SHP77 treated with DMSO at 0.1 percent for 48 hours (cell line): ENCODE results near the gene RNF223.
"Not testable (repeated sequence)": the region's sequence is repeated elsewhere in the genome, so short reads cannot be mapped to it uniquely, and the experiment has no call there.

Experiments used
- DNase-seq: peaks from one replicate; lab custom pipeline; 2025; lab: John Stamatoyannopoulos, UW

The RNF223 gene

DNA sequence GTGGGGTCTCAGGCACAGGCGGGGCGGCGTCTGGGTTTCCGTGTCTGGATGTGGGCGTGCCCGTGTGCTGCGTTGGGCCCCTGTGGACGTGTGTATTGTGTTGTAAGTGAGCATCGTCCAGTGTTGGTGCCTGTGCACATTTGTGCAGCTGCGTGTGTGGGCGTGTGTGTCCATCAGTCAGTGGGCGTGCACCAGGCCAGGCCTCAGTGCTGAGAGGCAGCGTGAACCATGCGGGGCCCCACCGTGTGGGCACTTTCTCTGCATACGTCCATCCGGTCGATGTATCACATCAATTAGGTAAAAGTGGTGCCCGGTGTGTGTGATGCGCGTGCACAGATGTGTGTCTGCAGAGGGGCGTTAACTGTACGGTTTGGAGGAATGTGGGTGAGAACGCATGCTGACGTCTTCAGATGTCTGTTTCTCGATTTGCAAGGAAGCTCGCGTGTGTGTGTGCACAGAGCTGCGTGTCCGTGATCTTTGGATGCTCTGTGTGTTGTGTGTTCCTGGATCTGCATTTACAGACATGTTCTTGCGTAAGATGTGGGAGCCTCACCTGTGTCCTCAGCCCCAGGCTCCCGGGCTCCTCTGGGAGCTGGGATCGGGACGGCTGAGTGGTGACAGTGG, 29.5 kb downstream of the RNF223 start:
- no peak for DNase-seq

- DNase-seq, result no peak
These were observed 30.2 kb downstream of the RNF223 start for GRCh38 chr1:1043921-1044320.

DNA sequence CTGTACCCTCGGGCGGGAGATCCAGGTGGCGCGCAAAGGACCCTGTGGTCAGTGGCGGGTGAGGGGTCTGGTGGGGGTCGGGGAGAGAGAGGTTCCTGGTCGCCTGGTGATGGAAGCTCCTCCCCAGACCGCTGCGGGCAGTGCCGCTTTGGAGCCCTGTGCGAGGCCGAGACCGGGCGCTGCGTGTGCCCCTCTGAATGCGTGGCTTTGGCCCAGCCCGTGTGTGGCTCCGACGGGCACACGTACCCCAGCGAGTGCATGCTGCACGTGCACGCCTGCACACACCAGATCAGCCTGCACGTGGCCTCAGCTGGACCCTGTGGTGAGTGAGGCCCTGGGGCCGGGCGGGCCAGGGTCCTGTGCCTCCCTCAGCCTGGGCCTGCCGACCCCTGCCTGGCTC, 30.7 kb downstream of the RNF223 start:
- DNase-seq, result no peak

DNA sequence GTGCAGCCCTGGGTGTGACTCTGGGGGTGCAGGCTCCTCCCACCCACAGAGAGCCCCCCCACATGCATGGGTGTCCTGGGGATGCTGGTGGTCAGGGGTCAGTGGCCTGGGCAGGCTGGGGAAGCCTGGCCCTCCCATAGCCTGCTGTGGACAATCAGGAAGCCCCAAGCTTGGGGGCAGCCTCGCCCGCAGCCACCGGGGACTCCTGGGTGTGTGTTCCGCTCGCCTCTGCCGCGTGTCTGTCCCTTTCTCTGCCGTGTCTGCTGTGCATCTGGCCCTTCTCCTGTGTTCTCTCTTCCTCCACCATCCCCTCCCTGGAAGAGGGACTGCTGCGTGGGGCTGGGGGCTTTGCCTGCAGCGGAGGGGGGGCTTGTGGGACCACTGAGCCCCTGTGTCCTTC, 31.3 kb downstream of the RNF223 start:
- no peak for DNase-seq

DNA sequence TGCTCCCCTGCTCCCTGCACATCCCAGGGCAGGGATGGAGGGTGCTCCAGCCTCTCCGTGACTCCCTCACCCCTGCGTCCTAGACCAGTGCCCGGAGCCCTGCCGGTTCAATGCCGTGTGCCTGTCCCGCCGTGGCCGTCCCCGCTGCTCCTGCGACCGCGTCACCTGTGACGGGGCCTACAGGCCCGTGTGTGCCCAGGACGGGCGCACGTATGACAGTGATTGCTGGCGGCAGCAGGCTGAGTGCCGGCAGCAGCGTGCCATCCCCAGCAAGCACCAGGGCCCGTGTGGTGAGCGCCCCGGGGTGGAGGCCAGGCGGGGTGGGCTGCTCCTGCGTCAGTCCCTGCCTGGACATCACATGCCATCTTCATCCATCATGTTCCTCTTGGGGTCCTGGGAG, 32.2 kb downstream of the RNF223 start:
- DNase-seq, result no peak

DNA sequence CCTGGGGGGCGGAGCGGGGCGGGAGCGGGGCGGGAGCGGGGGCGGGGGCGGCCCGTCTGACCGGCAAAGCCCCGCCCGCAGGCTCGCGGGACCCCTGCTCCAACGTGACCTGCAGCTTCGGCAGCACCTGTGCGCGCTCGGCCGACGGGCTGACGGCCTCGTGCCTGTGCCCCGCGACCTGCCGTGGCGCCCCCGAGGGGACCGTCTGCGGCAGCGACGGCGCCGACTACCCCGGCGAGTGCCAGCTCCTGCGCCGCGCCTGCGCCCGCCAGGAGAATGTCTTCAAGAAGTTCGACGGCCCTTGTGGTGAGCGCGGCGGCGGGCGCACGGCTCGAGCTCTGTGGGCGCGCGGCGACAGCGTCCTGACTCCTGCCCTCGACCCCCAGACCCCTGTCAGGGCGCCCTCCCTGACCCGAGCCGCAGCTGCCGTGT, 33.0 kb downstream of the RNF223 start:
- no peak for DNase-seq

GRCh38 chr1:1040004-1040991, 33.8 kb downstream of the RNF223 start:
- DNase-seq, result no peak

- DNase-seq, result no peak
These were observed 34.8 kb downstream of the RNF223 start for GRCh38 chr1:1039145-1039910.

DNA sequence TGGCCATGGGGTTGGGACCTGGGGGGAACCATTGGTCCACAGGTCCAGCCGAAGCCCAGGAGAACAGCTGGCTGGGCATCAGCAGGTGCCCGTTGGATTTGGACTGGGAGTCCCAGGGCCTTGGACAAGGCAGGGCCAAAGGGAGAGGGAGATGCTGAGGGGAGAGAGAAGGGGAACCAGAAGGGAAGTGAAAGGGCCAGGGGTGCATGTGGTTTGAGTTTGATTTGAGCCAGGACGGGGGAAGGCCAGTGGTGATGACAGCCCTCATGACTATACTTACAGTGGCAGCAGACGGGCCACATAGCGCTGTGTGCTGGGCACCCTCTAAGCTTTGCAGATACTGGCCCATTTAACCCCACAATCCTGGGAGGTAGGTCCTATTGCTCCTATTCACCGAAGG, 35.4 kb downstream of the RNF223 start:
- DNase-seq, result no peak

- DNase-seq, result no peak
These were observed 36.5 kb downstream of the RNF223 start for GRCh38 chr1:1037366-1038327.

- no peak for DNase-seq
These were observed 38.7 kb downstream of the RNF223 start for GRCh38 chr1:1035291-1035943.

DNA sequence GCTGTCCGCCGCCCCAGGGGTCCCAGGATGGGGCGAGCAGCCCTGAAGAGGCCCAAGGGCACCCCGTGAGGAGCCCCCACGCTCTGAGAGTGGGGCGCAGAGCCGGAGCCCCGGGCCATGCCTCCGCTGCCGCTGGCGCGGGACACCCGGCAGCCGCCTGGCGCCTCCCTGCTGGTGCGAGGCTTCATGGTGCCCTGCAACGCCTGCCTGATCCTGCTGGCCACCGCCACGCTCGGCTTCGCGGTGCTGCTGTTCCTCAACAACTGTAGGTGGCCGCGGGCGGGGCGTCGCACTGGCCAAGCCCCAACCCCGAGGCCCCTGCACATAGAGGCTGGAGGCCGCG, 39.7 kb downstream of the RNF223 start:
- no peak for DNase-seq

DNA sequence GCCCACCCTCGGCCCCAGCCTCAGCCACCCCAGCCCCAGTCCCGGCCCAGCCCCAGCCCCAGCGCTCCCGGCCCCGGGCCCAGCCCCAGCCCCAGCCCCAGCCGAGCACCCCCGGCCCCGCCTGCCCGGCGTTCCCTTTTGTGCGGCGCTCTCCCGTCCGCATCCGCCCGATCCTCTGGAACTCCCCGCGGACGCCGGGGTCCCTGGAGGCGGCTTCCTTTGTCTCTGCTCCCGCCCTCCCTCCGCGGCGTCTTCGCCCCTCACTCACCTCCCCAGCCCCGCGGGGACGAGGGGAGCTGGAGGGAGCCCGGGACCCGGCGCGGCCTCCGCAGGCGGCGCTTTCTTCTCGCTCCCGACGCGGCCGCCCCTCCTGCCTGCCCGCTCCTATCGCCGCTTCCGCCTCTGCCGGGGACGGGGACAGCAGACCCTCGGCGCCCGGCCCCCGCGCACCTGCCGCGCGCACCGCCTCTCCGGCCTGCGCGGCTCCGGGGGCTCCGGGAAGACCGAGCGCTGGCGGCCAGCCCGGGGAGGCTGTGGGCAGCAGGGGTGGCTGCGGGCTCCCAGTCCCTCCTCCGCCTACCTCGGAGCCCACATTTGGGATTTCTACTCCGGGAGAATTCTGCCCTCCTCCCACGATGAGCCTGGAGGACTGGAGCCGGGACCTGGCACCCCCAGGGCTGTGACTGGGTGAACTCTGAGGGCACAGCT, 40.2 kb downstream of the RNF223 start:
- DNase-seq, result no peak

DNA sequence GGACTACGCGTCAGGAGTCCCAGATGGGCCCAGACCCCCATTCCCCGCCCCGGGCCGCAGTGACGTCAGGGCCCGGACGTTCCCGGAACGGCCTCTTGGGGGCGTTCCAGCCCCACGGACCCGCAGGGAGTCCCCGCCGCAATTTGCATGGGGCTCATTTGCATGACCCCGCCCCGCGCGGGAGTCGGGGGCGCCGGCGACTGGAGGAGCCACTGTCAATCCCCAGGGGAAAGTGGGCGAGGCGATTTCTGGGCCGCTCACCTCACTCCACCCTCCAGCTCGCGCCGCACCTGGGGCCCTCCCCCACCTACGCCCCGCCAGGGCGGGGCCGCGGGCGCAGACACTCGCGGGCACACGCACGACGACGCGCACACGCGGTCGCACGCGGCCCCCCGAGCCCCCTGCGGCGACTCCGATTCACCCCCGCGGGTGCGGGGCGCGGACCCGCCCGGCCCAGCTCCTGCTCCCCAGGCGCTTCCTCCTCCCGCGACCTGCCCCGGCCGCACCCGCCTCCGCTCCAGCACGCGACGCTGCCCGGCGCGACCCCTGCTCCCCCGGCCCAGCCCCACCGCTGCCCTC, 41.0 kb downstream of the RNF223 start:
- no peak for DNase-seq

GRCh38 chr1:1032424-1032823, 41.7 kb downstream of the RNF223 start:
- DNase-seq, result no peak

- DNase-seq, result no peak
These were observed 42.4 kb downstream of the RNF223 start for GRCh38 chr1:1031659-1032235.

GRCh38 chr1:1030867-1031658, 43.0 kb downstream of the RNF223 start:
- not testable (repeated sequence) for DNase-seq

DNA sequence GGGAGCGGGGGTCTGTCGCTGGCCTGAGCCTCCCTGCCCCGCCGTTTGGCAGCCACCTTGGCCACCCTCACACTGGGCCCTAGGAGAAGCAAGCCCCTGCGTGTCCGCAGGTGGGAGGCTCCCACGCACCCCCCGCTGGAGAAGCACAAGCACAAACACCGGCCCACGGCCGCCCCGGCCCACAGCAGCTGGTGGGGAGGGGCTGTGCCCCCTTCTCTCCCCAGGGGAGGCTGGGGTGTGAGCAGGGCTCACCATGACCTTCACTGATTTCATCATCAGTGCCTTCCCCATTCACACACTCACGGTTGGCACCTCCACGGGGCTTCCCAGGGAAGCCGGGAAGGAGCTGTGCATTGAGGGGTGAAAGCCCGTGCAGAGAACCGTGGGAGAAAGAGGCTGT, 46.3 kb downstream of the RNF223 start:
- DNase-seq, result no peak
